BJ (cell line): ENCODE results near the gene SLC16A8. TPM values are rescaled to one million over a fixed set of nuclear protein-coding genes. Genes with fewer than 3 reads are reported as not detected.

Source experiments
- CTCF ChIA-PET: fragments of 350-600 bp; formaldehyde crosslinking; extraction: SDS; loops from one replicate; lab custom pipeline; 2021; ENCODE audit warnings: antibody characterized with exemption, inconsistent platforms; lab: Yijun Ruan, JAX
- POLR2A ChIA-PET: fragments of 300-600 bp; sonication (Branson Sonifier 250); formaldehyde crosslinking; extraction: SDS; loops from one replicate; lab custom pipeline; 2021; ENCODE audit warnings: antibody characterized with exemption; lab: Charles Lee
- DNase-seq: peaks from one replicate; pipeline ENCODE4 v3.0.0-alpha.2; 2011; ENCODE audit warnings: low read depth
- H3K27me3 ChIP-seq: 2 replicates; pipeline ENCODE4 v1.6.0; 2011; ENCODE audit warnings: low read length; ENCODE audit not compliant: control insufficient read depth, insufficient read depth
- H3K36me3 ChIP-seq: 2 replicates; pipeline ENCODE4 v1.5.1; 2011; ENCODE audit warnings: low read length; ENCODE audit not compliant: control insufficient read depth, insufficient read depth
- H3K4me3 ChIP-seq: 2 replicates; pipeline ENCODE4 v1.5.1; 2011; ENCODE audit warnings: low read depth, mild to moderate bottlenecking, control low read depth, low read length
- polyA plus RNA-seq: library from polyadenylated mRNA; depleted of rRNA; stranded (reverse); fragments of >200 nt; gene quantifications from 2 replicates; pipeline ENCODE4 v1.2.3, GENCODE V29; 2011
- TF ChIP-seq, protein P1 (sequence below): IDR thresholded peaks from 2 replicates; pipeline ENCODE4 v1.5.1; 2011; ENCODE audit warnings: low read depth, mild to moderate bottlenecking, control low read depth, inconsistent platforms, low read length, moderate library complexity; ENCODE audit not compliant: insufficient read depth

The SLC16A8 gene
- polyA plus RNA-seq, 1 experiment, result 0.10 TPM

DNA sequence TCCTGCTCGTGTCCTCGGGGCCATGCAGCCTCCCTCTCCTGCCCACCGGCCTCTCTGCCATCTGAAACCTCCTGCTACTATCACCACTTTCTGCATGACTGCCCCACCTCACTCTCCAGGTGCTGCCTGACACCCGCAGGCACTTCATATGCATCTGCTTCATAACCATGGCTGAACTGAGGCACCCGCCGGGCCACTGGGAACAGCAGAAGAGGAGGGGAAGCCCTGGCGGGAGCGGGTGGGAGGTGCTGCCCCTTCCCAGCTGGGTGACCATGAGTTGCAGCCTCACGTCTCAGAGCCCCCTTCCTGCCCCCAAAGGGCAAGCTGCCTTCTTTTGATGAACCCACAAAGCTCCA, 48.5 kb downstream of the SLC16A8 start:
- Histone ChIP-seq H3K36me3 (no peaks in the 10 kb centered on the region), H3K27me3 (no peaks in the 10 kb centered on the region; the same call in 1 of the 2 replicates), H3K4me3 (no peak overlapping the region)
- ChIA-PET POLR2A (no interaction called here), CTCF (interaction anchor here (2.0 kb wide), 1 partner anchor 17 kb away, joined by 19 read pairs; no protein-coding TSS in a partner anchor)
- no peak for DNase-seq
- TF ChIP-seq, protein P1, sequence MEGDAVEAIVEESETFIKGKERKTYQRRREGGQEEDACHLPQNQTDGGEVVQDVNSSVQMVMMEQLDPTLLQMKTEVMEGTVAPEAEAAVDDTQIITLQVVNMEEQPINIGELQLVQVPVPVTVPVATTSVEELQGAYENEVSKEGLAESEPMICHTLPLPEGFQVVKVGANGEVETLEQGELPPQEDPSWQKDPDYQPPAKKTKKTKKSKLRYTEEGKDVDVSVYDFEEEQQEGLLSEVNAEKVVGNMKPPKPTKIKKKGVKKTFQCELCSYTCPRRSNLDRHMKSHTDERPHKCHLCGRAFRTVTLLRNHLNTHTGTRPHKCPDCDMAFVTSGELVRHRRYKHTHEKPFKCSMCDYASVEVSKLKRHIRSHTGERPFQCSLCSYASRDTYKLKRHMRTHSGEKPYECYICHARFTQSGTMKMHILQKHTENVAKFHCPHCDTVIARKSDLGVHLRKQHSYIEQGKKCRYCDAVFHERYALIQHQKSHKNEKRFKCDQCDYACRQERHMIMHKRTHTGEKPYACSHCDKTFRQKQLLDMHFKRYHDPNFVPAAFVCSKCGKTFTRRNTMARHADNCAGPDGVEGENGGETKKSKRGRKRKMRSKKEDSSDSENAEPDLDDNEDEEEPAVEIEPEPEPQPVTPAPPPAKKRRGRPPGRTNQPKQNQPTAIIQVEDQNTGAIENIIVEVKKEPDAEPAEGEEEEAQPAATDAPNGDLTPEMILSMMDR, result no peak

DNA sequence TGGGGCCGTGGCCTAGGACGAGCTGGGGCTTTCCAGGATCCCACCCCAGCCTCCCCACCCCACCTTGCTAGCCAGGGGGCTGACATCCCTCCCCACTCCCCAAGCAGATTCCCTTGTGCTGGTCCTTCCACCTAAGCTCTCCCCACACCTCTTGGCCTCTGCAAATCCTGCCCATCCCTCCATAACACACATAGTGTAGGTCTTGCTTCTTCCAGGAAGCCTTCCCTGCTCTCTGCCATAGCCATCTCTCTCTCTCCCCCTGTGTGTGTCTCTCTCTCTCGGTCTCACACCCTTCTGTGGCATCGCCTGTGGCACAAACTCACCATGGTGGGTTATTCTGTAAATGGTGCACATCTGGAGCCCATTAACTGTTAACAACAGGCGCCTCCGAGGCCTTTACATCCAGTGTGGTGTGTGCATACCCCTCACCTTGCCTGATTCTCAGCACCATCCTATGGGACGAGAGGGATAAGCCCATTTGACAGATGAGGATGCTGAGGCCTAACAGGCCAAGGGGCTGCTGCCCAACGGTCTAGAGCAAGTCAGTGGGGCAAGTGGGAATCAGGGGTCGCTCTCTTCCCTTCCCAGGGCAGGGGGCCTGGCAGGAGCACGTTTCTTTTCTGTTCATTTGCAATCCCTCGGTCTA, 49.0 kb downstream of the SLC16A8 start:
- Histone ChIP-seq H3K4me3 (no peak overlapping the region), H3K27me3 (no peaks in the 10 kb centered on the region; the same call in 1 of the 2 replicates), H3K36me3 (no peaks in the 10 kb centered on the region)
- TF ChIP-seq, protein P1, result no peak
- ChIA-PET POLR2A (interaction anchor here (0.6 kb wide), 1 partner anchor 80 kb away, joined by 17 read pairs; no protein-coding TSS in a partner anchor), CTCF (interaction anchor here (2.0 kb wide), 1 partner anchor 17 kb away, joined by 19 read pairs; no protein-coding TSS in a partner anchor)
- no peak for DNase-seq

DNA sequence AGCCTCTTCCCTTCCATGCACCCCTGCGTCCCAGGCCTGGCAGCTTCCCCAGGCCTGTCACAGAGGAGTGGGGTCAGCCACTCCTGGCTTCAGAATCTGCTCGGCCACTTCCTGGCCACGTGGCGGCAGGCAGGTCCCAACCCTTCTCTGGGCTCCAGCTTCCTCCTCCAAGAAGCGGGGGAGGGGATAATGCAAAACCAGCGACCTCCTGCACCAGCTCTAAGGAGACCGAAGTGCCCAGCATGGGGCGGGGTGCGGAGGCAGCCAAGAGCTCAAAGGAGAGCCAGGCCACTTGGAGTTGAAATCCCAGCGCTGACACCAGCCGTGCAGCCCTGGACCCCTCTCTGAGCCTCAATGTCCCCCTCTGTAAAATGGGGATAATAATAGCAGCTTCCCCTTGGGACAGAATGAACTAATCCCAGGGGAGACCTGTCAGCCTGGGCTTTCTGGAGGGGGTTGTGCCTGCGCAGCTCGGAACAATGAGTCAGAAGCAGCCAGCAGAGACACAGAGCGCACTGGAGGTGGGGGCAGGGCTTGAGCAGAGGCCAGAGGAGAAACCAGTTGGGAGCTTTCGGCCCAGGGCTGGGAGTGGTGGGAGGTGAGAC, 49.6 kb downstream of the SLC16A8 start:
- POLR2A ChIA-PET, result interaction anchor here (0.6 kb wide), 1 partner anchor 79 kb away, joined by 17 read pairs; no protein-coding TSS in a partner anchor
- no peaks in the 10 kb centered on the region for H3K27me3 ChIP-seq
- H3K4me3 ChIP-seq, result no peak overlapping the region
- peak; percentile 32 for DNase-seq
- CTCF ChIA-PET, result interaction anchor here (1.1 to 2.0 kb wide), 2 partner anchors 18 to 81 kb away, joined by 4 to 19 read pairs; partner anchors contain the start of genes C22orf23 and POLR2F
- no peaks in the 10 kb centered on the region for H3K36me3 ChIP-seq
- TF ChIP-seq, protein P1, result no peak

DNA sequence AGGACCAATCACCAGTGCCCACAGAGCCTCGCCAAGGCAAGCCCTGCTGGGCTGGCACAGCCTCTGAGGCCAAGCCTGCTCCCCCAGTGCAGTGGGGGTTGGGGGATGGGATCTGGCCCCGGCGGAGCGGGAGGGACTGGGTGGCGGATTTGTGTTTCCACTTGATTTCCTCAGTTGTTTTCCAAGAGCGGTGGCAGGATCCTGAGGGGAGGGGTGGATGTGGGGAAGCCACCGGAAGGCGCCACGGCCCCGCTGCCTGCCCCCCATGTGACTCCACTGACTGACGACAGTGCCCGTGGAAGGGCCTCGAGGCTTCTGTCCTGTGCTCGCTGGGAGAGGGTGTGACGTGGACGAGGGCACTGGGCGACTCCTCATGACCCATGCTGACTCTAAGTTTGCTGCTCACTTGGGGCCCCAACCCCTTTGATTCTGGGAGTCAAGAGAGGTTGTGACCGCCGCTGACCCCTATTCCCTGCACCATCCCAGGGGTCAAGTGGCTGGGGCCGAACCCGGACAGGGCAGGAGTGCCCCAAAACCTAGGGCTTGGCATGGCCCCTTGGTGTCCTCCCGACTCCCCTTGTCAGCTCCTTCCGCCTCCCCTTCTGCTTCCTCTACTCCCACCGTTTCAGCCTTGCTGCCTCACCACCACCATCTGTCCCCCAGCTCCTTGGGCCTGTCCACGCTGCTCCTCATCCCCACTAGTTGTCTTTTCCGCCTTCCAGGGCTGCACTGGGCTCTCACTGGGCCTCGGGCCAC, 50.3 kb downstream of the SLC16A8 start:
- DNase-seq, result no peak
- Histone ChIP-seq H3K27me3 (no peaks in the 10 kb centered on the region), H3K4me3 (no peak overlapping the region), H3K36me3 (no peaks in the 10 kb centered on the region)
- TF ChIP-seq, protein P1, result no peak
- ChIA-PET CTCF (interaction anchor here (1.1 to 2.0 kb wide), 2 partner anchors 18 to 80 kb away, joined by 4 to 19 read pairs; partner anchors contain the start of genes C22orf23 and POLR2F), POLR2A (no interaction called here)
